B cell (primary cell): ENCODE measurements around the gene HOXA9. TPM values are rescaled to one million over a fixed set of nuclear protein-coding genes. Genes with fewer than 3 reads are reported as not detected.
A peak's percentile ranks its signal among the peaks of the same experiment; 100 is the strongest.

Experiments
- ATAC-seq: fragments of 200-7000 bp; cut with Tn5 transposase; one replicate; pipeline ENCODE4 v1.10.0; 2021; ENCODE audit warnings: low read depth, mild to moderate bottlenecking, moderate number of reproducible peaks, moderate library complexity
- CTCF ChIA-PET: fragments of 350-600 bp; sonication (Branson Sonifier 250); formaldehyde crosslinking; loops from one replicate; lab custom pipeline; 2021; ENCODE audit warnings: antibody characterized with exemption, inconsistent platforms; lab: Charles Lee
- POLR2A ChIA-PET: fragments of 350-600 bp; sonication (Branson Sonifier 250); formaldehyde crosslinking; loops from one replicate; lab custom pipeline; 2021; ENCODE audit warnings: antibody characterized with exemption; lab: Charles Lee
- DNase-seq: peaks from one replicate; pipeline ENCODE4 v3.0.0; 2013
- H2AFZ ChIP-seq: 2 replicates; pipeline ENCODE4 v1.6.1; 2012; ENCODE audit warnings: mild to moderate bottlenecking, low read depth, low read length; ENCODE audit not compliant: insufficient read depth, poor library complexity, severe bottlenecking
- H3K27ac ChIP-seq, 2 donors: 1 replicate in 1 of 2; 2 replicates in 1 of 2; pipeline ENCODE4 v1.5.1; 2012 to 2013; ENCODE audit warnings: low read length in 2 of 2, mild to moderate bottlenecking in 2 of 2, moderate library complexity in 1 of 2
- H3K27me3 ChIP-seq, 4 experiments: fragments of 200-600 bp in 1 of 4; sonication (generic) in 1 of 4; replicated peaks in 1 of 4; 1 replicate in 2 of 4; 2 replicates in 2 of 4; pipeline versions ENCODE4 v1.6.1 to v1.7.0; 2013 to 2016; ENCODE audit warnings: low read length in 3 of 4, mild to moderate bottlenecking in 2 of 4, mixed read lengths in 1 of 4, moderate library complexity in 1 of 4; ENCODE audit not compliant: insufficient read depth in 4 of 4, control insufficient read depth in 3 of 4; ENCODE audit errors: control extremely low read depth in 1 of 4
- H3K36me3 ChIP-seq, 2 experiments: replicated peaks in 1 of 2; 1 replicate in 1 of 2; 2 replicates in 1 of 2; pipeline versions ENCODE4 v1.6.1 to v1.7.1; 2013; ENCODE audit warnings: low read length in 1 of 2; ENCODE audit not compliant: insufficient read depth in 2 of 2, control insufficient read depth in 1 of 2; ENCODE audit errors: control extremely low read depth in 1 of 2, extremely low read depth in 1 of 2
- H3K4me1 ChIP-seq, 2 donors: fragments of 200-600 bp in 1 of 2; sonication (generic) in 1 of 2; 1 replicate in 1 of 2; 2 replicates in 1 of 2; pipeline versions ENCODE4 v1.5.1 to v1.6.1; 2013 to 2017; ENCODE audit warnings: low read length in 2 of 2; ENCODE audit not compliant: control insufficient read depth in 2 of 2, insufficient read depth in 2 of 2
- H3K4me2 ChIP-seq: replicated peaks from 2 replicates; pipeline ENCODE3; 2012; ENCODE audit warnings: mild to moderate bottlenecking, low read depth, low read length; ENCODE audit not compliant: poor library complexity, severe bottlenecking
- H3K4me3 ChIP-seq, 5 experiments: fragments of 200-600 bp in 1 of 5; sonication (generic) in 1 of 5; 1 replicate in 3 of 5; 2 replicates in 2 of 5; pipeline versions ENCODE4 v1.5.1 to v1.7.0; 2011 to 2016; ENCODE audit warnings: low read length in 4 of 5, mild to moderate bottlenecking in 4 of 5, low read depth in 2 of 5, control low read depth in 1 of 5, moderate library complexity in 1 of 5; ENCODE audit not compliant: insufficient read depth in 1 of 5; ENCODE audit errors: control extremely low read depth in 1 of 5, extremely low read depth in 1 of 5
- H3K79me2 ChIP-seq: fragments of 200-600 bp; sonication (generic); one replicate; pipeline ENCODE4 v1.6.0; 2016; ENCODE audit warnings: low read length; ENCODE audit not compliant: control insufficient read depth, insufficient read depth
- H3K9ac ChIP-seq: fragments of 200-600 bp; sonication (generic); 2 replicates; pipeline ENCODE4 v1.6.1; 2017; ENCODE audit warnings: mild to moderate bottlenecking, low read length, moderate library complexity
- H3K9me3 ChIP-seq, 3 donors: one replicate each; pipeline versions ENCODE4 v1.6.1 to v1.7.1; 2013; ENCODE audit warnings: low read length in 2 of 3; ENCODE audit not compliant: control insufficient read depth in 2 of 3, insufficient read depth in 1 of 3; ENCODE audit errors: control extremely low read depth in 1 of 3
- H4K20me1 ChIP-seq: 2 replicates; pipeline ENCODE4 v1.6.0; 2012; ENCODE audit warnings: mild to moderate bottlenecking, low read length; ENCODE audit not compliant: insufficient read depth, control insufficient read depth, poor library complexity, severe bottlenecking
- H3K27ac Mint-ChIP-seq: one replicate; pipeline ENCODE4 v1.8.0; 2021; ENCODE audit warnings: mixed read lengths
- H3K27me3 Mint-ChIP-seq: one replicate; pipeline ENCODE4 v1.8.0; 2021; ENCODE audit warnings: mixed read lengths
- H3K4me1 Mint-ChIP-seq: one replicate; pipeline ENCODE4 v1.8.0; 2021; ENCODE audit warnings: mixed read lengths
- H3K4me3 Mint-ChIP-seq: one replicate; pipeline ENCODE4 v1.8.0; 2021; ENCODE audit warnings: mixed read lengths
- H3K9me3 Mint-ChIP-seq: one replicate; pipeline ENCODE4 v1.8.0; 2022; ENCODE audit warnings: mixed read lengths; ENCODE audit not compliant: insufficient read depth
- EZH2 ChIP-seq: IDR thresholded peaks from 2 replicates; pipeline ENCODE4 v1.6.1; 2012; ENCODE audit warnings: borderline replicate concordance, low read depth, mild to moderate bottlenecking, moderate library complexity, low read length; ENCODE audit not compliant: insufficient read depth, poor library complexity, severe bottlenecking
- WGBS: methylation state at CpG from one replicate; pipeline ENCODE4 v1.1.5; 2013; ENCODE audit warnings: missing lambda C conversion rate; ENCODE audit not compliant: insufficient coverage; 5-methylcytosine and 5-hydroxymethylcytosine counted together
- intact Hi-C: fragments of 100-400 bp; cut with micrococcal nuclease; formaldehyde crosslinking; loops from one replicate; pipeline ENCODE4 v1.10.0; 2022
- polyA plus RNA-seq: library from polyadenylated mRNA; depleted of rRNA; stranded (reverse); fragments of >200 nt; gene quantifications from 2 replicates; pipeline ENCODE4 v1.2.3, GENCODE V29; 2012
- total RNA-seq, 2 donors: library from RNA; stranded (reverse); fragments of 120-200 nt in 1 of 2; gene quantifications; 1 replicate in 1 of 2; 2 replicates in 1 of 2; pipeline versions ENCODE4 v1.2.3 to v1.2.4, GENCODE V29; 2013 to 2022
- TF ChIP-seq, protein P1 (sequence below): fragments of 200-600 bp; IDR thresholded peaks from one replicate; pipeline ENCODE4 v1.8.0; 2022; ENCODE audit warnings: antibody characterized with exemption, mild to moderate bottlenecking

The HOXA9 gene
- total and polyA plus RNA-seq, 2 donors (not counting 1 experiment from before 2014, with no cell fraction given) = 0.07 TPM; not detected in 1

DNA sequence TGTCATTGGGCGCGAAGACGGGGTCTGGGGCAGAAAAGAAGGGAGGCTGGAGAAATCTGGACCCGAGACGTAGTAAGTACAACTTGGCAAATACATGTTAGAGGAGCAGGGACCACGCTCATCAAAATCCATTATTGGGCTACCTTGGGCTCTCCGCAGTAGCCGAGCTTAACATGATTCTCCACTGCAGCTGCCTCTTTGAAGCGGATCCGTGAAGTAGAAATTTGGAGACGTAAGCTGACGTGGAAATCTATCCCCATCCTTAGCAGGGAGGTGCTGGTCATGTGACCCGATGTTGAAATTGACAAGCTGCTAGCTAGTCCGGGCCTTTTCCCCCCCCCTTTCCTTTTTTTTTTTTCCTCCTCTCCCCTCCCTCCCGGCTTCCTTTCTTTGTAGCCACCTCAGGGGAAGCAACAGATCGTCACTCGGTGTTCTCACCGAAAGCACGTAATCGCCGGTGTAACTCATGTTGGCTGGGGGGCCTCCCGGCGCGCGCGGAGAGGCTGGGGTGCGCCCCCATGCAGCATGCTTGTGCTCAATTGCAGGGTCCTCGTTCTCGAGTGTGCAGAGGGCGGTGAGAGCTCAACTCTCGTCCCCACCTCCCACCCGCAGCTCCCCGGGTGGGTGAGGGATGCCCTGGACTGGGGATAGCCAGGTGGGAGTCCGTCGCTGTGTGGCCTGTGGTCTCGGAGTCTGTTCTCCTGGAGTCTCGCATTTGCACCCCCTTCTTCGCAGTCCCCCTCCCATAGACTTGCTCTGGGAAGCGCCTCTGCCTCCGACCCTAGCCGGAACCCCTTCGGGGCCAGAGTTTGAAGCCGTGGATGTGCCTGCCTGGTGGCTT lies 19.9 kb upstream of the HOXA9 start, which contains the start of gene HOXA11:
HOXA11 (minus strand) TSS at position 220 of the 841 bp plus-strand sequence; CDS start at position 132, 88 bp downstream.
- H3K9ac ChIP-seq = peak within 1 kb of the TSS; percentile 26
- Mint-ChIP-seq H3K4me1 (peaks cover 41% of the 10 kb centered on the region), H3K9me3 (no peaks in the 10 kb centered on the region), H3K27ac (peak within 1 kb of the TSS; percentile 77), H3K4me3 (peak within 1 kb of the TSS; percentile 78), H3K27me3 (peaks cover 77% of the 10 kb centered on the region)
- TF ChIP-seq, protein P1, sequence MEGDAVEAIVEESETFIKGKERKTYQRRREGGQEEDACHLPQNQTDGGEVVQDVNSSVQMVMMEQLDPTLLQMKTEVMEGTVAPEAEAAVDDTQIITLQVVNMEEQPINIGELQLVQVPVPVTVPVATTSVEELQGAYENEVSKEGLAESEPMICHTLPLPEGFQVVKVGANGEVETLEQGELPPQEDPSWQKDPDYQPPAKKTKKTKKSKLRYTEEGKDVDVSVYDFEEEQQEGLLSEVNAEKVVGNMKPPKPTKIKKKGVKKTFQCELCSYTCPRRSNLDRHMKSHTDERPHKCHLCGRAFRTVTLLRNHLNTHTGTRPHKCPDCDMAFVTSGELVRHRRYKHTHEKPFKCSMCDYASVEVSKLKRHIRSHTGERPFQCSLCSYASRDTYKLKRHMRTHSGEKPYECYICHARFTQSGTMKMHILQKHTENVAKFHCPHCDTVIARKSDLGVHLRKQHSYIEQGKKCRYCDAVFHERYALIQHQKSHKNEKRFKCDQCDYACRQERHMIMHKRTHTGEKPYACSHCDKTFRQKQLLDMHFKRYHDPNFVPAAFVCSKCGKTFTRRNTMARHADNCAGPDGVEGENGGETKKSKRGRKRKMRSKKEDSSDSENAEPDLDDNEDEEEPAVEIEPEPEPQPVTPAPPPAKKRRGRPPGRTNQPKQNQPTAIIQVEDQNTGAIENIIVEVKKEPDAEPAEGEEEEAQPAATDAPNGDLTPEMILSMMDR = no peak
- TF ChIP-seq EZH2 = peak; percentile 50
- H3K4me2 ChIP-seq = peak within 1 kb of the TSS; percentile 71
- no peak within 1 kb of the TSS for H3K27ac ChIP-seq
- peaks cover 50 to 71% of the 10 kb centered on the region in 2 donors for H3K4me1 ChIP-seq
- peak; percentile 62 for DNase-seq
- ChIA-PET POLR2A (no interaction called here), CTCF (interaction anchor here (0.7 to 5.9 kb wide), 5 partner anchors 11 to 57 kb away, joined by 3 to 28 read pairs (median 11); partner anchors contain the start of gene HOXA13)
- WGBS = 16% methylated on average over 35 of the region's 43 CpGs
- no peak for ATAC-seq
- H3K9me3 ChIP-seq = peaks cover 0 to 75% (median 9%) of the 10 kb centered on the region in 3 donors
- H3K4me3 ChIP-seq = peak within 1 kb of the TSS in 4 of 5 experiments; percentile 11 to 28 (median 19)
- intact Hi-C loops = loop anchor here (2.0 to 5.0 kb wide), 2 partner anchors 20 to 33 kb away; partner anchors contain the start of gene HOXA3
- H3K79me2 ChIP-seq = no peaks in the 10 kb centered on the region
- H2AFZ ChIP-seq = peak within 1 kb of the TSS; percentile 36
- peaks cover 0 to 96% (median 80%) of the 10 kb centered on the region in 4 experiments for H3K27me3 ChIP-seq
- no peaks in the 10 kb centered on the region for H3K36me3 ChIP-seq
- H4K20me1 ChIP-seq = no peaks in the 10 kb centered on the region
